GM12874 (cell line): ENCODE results near the gene PPM1J.

Experiments
- CTCF ChIP-seq: IDR thresholded peaks from 2 replicates; pipeline ENCODE4 v1.5.1; 2011; ENCODE audit warnings: low read depth, mild to moderate bottlenecking, control low read depth, low read length, moderate library complexity; ENCODE audit not compliant: insufficient read depth

Gene PPM1J

GRCh38 chr1:112723511-112723839, 8.3 kb upstream of the PPM1J start:
- no peak for TF ChIP-seq CTCF

GRCh38 chr1:112722601-112723510, 7.7 kb upstream of the PPM1J start:
- no peak for TF ChIP-seq CTCF

GRCh38 chr1:112721966-112722524, 6.9 kb upstream of the PPM1J start:
- TF ChIP-seq CTCF, result no peak

GRCh38 chr1:112720800-112721199, 5.7 kb upstream of the PPM1J start:
- TF ChIP-seq CTCF, result no peak

GRCh38 chr1:112719706-112720105, 4.6 kb upstream of the PPM1J start:
- TF ChIP-seq CTCF, result no peak

- peak; percentile 93 for TF ChIP-seq CTCF
These were observed 3.7 kb upstream of the PPM1J start for GRCh38 chr1:112718691-112719418.

- TF ChIP-seq CTCF, result no peak
These were observed 2.2 kb upstream of the PPM1J start for GRCh38 chr1:112717263-112717873.
